Endothelial cell of hepatic sinusoid (primary cell): ENCODE results near the gene RFX2.

ENCODE experiments used
- in situ Hi-C: cut with HindIII; loops from 2 replicates; pipeline ENCODE4 v1.10.0; 2017; ENCODE audit warnings: low sequenced_read_pairs

The RFX2 gene

GRCh38 chr19:5948752-5949564 is 161.3 kb downstream of the RFX2 start:
- in situ Hi-C loops = no loop called here

GRCh38 chr19:5947435-5947834 is 162.9 kb downstream of the RFX2 start:
- in situ Hi-C loops = no loop called here

GRCh38 chr19:5943623-5944022 is 166.7 kb downstream of the RFX2 start:
- in situ Hi-C loops = no loop called here
